Activated T-helper 17 cell treated with anti-CD3 and anti-CD28 coated beads, Interleukin-2, amount 50 U/mL, for 72 hours (primary cell): ENCODE results near the gene SLC12A3. TPM values are rescaled to one million over a fixed set of nuclear protein-coding genes. Genes with fewer than 3 reads are reported as not detected.

Experiments used
- ATAC-seq: fragments of 150-1000 bp; cut with Tn5 transposase; replicated peaks from 2 replicates; pipeline ENCODE4 v1.10.0; 2021; ENCODE audit warnings: mild to moderate bottlenecking, moderate library complexity
- H3K27ac Mint-ChIP-seq: one replicate; pipeline ENCODE4 v1.8.0; 2022; ENCODE audit warnings: mixed read lengths
- H3K27me3 Mint-ChIP-seq: one replicate; pipeline ENCODE4 v1.8.0; 2022; ENCODE audit warnings: mixed read lengths
- H3K36me3 Mint-ChIP-seq: one replicate; pipeline ENCODE4 v1.8.0; 2022; ENCODE audit warnings: low read depth, mild to moderate bottlenecking, mixed read lengths
- H3K4me1 Mint-ChIP-seq: one replicate; pipeline ENCODE4 v1.8.0; 2022; ENCODE audit warnings: mixed read lengths
- H3K4me3 Mint-ChIP-seq: one replicate; pipeline ENCODE4 v1.8.0; 2022; ENCODE audit warnings: mild to moderate bottlenecking, mixed read lengths
- H3K9me3 Mint-ChIP-seq: one replicate; pipeline ENCODE4 v1.8.0; 2022; ENCODE audit warnings: mixed read lengths
- total RNA-seq, 2 donors: library from RNA; stranded (reverse); gene quantifications; one replicate each; pipeline ENCODE4 v1.2.3, GENCODE V29; 2022

SLC12A3 gene
- total RNA-seq, 2 donors from 2014 or later = not detected

DNA sequence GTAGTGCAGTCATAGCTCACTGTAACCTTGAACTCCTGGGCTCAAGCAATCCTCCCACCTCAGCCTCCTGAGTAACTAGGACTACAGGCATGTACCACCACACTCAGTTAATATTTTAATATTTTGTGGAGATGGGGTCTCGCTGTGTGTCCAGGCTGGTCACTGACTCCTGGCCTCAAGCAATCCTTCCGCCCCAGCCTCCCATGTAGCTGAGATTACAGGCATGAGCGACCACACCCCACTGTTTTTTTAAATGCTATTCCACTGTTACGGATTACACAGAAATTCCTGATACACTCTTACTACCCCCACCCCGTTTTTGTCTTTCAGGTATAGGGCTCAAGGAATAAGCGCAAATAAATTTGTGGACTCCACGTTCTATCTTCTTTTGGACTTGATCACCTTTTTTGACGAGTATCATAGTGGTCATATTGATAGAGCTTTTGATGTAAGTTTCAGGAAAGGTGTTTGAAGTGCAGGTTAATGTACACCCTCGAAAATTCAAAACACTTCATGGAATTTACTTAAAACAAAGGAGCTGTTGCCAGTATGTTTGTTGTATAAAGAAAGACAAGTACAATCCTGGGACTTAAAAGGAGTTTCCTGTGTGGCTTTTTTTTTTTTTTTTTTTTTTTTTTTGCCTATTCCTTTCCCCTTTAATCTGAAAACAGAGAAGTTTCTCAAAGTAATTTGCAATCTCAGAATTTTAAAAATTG, 26.2 kb upstream of the SLC12A3 start:
- Mint-ChIP-seq H3K27ac (peak overlapping the region; percentile 59), H3K4me3 (no peak overlapping the region), H3K9me3 (no peaks in the 10 kb centered on the region), H3K36me3 (peaks cover 100% of the 10 kb centered on the region), H3K27me3 (no peaks in the 10 kb centered on the region), H3K4me1 (no peaks in the 10 kb centered on the region)
- ATAC-seq = no peak

DNA sequence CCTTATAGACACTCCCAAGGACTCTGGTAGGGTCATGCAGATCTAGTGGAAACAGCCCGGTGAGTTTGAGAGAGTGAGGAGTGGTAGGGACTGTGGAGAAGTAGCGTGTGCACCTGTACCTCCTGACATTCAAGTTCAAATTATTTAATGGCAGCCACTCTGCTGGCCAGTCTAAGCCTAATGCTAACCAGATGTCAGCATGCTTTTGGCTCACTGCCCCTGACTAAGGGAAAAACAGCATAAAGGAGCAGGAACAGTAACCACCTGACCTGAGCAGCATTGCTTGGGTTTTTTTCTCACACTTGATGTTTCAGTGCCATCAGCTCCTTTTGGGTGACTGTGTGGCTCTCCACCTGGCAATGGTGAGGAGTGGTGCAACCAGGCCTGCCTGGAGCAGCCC, 23.8 kb upstream of the SLC12A3 start:
- Mint-ChIP-seq H3K4me3 (no peak overlapping the region), H3K9me3 (no peaks in the 10 kb centered on the region), H3K27ac (peak overlapping the region; percentile 52), H3K36me3 (peaks cover 93% of the 10 kb centered on the region), H3K27me3 (no peaks in the 10 kb centered on the region), H3K4me1 (no peaks in the 10 kb centered on the region)
- ATAC-seq = no peak

DNA sequence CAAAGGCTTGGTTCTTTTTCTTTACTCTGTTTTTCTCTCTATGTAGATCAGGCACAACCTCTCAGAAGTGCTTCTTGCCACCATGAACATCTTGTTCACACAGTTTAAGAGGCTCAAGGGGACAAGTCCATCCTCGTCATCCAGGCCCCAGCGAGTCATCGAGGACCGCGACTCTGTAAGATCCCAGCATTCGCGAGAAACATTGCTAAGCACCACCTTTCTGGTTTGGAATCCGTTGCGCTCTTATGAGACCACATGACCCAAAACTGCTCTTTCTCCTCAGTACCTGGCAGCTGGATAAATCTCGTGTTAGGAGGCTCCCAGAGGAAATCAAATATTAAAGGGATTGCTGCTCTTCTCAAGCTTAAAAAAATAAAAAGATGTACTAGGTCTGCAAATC, 23.3 kb upstream of the SLC12A3 start:
- Mint-ChIP-seq H3K36me3 (peaks cover 88% of the 10 kb centered on the region), H3K9me3 (no peaks in the 10 kb centered on the region), H3K27me3 (no peaks in the 10 kb centered on the region), H3K4me3 (no peak overlapping the region), H3K27ac (peak overlapping the region; percentile 48), H3K4me1 (no peaks in the 10 kb centered on the region)
- ATAC-seq = no peak

DNA sequence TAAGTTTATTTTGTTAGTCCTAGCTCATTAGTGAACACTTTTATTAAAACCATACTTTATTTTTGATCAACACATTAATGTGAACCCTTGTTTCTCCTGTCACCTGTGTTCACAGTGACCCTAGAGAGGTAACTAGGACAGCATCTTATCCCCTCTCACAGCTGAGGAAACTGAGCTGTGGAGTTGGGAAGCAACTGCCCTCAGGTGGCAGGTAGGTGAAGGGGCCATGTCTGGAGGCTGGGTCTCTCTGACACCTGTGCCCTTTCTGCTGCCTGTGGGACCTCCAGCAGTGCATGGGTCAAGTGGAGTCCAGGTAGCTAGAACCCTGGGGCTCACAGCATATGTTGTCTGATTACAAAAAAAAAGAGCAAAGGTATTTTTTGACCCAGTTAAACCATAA, 22.9 kb upstream of the SLC12A3 start:
- no peaks in the 10 kb centered on the region for H3K9me3 Mint-ChIP-seq
- no peak overlapping the region for H3K4me3 Mint-ChIP-seq
- H3K36me3 Mint-ChIP-seq = peaks cover 84% of the 10 kb centered on the region
- no peaks in the 10 kb centered on the region for H3K27me3 Mint-ChIP-seq
- peak overlapping the region; percentile 48 for H3K27ac Mint-ChIP-seq
- no peak for ATAC-seq
- no peaks in the 10 kb centered on the region for H3K4me1 Mint-ChIP-seq

DNA sequence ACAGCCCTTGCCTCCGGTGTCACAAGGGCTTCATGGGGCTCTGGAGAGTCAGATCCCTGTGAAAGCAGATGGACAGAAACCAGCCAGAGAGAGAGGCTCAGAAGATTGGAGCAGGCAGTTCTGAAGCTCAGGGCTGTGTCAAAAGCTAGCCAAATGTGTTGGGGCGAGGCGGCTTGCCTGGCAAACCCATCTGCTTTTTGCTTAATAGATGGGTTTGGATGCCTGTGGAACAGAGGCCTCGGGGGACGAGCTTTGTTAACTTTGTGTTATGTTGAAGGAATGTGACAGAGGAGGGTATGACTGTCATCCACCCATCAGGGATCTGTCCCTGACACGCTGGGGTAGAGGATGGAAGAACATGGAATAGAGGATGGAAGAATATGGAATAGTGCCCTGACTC, 21.0 kb upstream of the SLC12A3 start:
- no peak for ATAC-seq
- peaks cover 64% of the 10 kb centered on the region for H3K36me3 Mint-ChIP-seq
- no peaks in the 10 kb centered on the region for H3K9me3 Mint-ChIP-seq
- H3K27me3 Mint-ChIP-seq = no peaks in the 10 kb centered on the region
- no peak overlapping the region for H3K27ac Mint-ChIP-seq
- H3K4me3 Mint-ChIP-seq = no peak overlapping the region
- H3K4me1 Mint-ChIP-seq = peaks cover 10% of the 10 kb centered on the region

DNA sequence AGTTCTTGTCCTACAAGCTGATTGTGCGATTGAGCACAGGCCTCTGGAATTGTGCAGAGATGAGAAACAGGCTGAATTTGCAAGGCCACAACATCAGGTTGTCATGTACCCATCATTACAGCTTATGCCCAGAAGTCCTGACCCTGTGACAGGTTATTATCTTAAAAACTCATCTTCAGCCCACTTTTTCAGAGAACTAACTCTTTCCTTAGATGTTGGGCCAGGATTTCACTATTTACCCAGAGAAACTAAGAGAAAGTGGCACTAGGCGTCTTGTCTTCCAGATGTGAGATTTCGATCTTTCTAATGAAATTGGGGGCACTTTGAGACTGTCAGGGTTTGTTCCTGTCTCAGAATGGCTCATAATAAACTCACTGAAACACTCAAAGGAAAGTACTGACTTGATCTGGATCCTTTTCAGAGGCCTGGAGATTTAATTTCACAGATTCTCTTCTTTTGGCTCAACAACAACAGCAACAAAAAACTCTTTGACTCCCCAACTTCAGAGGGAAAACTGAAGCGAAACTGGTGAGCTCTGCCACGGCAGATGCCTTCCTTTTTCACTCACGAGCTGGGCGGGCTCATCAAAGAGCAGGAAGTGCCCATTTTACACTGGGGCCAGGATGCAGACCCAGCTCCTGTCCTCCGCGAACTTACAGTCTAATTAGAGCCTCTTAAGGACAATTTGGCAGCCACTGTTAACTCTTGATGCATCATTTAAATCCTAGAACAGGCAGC, 17.7 kb upstream of the SLC12A3 start:
- Mint-ChIP-seq H3K27me3 (no peaks in the 10 kb centered on the region), H3K36me3 (peaks cover 32% of the 10 kb centered on the region), H3K27ac (peak overlapping the region; percentile 15), H3K4me3 (peak overlapping the region; percentile 63), H3K9me3 (no peaks in the 10 kb centered on the region), H3K4me1 (peaks cover 10% of the 10 kb centered on the region)
- peak; percentile 84 for ATAC-seq

DNA sequence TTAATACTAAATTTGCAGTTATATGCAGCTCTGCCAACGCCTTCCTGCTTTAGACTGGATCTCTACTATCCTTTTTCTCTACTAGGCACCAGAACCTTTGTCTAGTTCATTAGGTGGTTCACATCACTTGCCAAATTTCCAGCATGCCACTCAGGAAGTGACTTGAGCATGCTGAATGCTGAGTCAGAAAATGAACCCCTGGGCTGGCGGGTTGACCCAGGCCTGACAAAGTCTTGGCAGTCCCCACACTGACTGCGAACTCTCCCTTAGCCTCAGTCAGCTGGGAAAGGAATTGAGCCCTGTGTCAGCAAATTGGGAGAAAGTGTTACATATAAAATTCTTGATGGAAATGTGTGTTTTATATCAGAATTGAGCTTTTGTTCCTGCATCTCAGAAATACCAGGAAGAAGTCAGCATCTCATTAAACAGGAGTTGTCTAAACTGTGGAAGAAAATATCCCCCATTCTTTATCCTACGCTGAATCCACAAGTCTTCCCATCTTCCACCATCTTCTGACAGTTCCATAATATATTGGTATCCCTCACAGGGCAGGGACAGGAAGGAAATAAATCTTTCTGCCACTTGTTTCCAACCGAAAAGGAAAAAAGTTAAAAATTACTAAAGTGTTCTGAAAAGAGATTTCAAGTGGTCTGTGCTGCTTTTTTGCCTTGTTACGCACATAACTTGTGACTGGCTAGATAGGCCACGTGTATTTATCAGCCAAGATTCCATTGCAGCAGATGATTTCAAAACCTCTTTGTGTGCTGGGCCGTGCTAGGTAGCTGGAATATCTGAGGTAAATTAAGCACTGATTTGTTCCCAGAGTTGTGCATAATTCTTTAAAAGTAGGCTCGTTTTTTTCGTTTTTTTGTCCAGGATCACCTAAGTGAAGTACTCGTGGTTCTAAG, 16.7 kb upstream of the SLC12A3 start:
- H3K27me3 Mint-ChIP-seq = no peaks in the 10 kb centered on the region
- H3K36me3 Mint-ChIP-seq = peaks cover 22% of the 10 kb centered on the region
- ATAC-seq = peak; percentile 71
- peaks cover 10% of the 10 kb centered on the region for H3K4me1 Mint-ChIP-seq
- peak overlapping the region; percentile 15 for H3K27ac Mint-ChIP-seq
- peak overlapping the region; percentile 63 for H3K4me3 Mint-ChIP-seq
- no peaks in the 10 kb centered on the region for H3K9me3 Mint-ChIP-seq

DNA sequence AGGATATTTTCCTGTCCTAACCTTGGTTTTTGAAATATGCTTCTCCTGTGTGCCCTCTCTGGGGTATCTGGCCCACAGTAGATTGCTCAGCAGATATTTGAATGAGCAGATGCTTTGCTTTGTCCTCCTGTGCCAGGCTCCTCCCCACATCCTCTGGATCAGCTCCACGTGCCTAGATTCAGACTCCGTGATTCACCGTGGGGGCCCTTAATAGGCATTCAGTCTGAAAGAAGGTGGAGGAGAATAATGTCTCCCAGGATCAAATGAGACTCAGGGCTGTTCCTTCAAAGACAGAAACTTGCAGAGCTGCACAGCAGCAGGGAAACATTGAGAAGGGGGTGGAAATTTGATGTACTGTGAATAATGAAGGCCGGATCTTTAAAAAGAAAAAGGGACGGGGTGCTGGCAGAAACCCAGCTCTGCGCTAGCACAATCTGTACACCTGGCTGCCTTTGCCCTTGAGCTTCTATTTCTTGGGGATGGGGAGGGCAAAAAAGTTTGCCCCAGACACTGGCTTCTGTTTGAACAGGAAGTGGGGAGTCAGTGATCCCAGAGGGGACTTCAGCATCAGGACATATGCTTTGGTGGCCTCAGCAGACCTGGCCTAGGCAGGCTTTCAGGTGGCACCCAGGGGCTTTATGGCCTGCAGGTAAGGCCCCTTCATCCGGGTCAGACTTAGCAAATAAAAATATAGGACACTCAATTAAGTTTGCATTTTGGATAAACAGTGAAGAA, 15.9 kb upstream of the SLC12A3 start:
- no peak for ATAC-seq
- no peak overlapping the region for H3K4me3 Mint-ChIP-seq
- H3K9me3 Mint-ChIP-seq = no peaks in the 10 kb centered on the region
- H3K4me1 Mint-ChIP-seq = peaks cover 10% of the 10 kb centered on the region
- H3K36me3 Mint-ChIP-seq = peaks cover 14% of the 10 kb centered on the region
- peak overlapping the region; percentile 46 for H3K27ac Mint-ChIP-seq
- H3K27me3 Mint-ChIP-seq = no peaks in the 10 kb centered on the region

DNA sequence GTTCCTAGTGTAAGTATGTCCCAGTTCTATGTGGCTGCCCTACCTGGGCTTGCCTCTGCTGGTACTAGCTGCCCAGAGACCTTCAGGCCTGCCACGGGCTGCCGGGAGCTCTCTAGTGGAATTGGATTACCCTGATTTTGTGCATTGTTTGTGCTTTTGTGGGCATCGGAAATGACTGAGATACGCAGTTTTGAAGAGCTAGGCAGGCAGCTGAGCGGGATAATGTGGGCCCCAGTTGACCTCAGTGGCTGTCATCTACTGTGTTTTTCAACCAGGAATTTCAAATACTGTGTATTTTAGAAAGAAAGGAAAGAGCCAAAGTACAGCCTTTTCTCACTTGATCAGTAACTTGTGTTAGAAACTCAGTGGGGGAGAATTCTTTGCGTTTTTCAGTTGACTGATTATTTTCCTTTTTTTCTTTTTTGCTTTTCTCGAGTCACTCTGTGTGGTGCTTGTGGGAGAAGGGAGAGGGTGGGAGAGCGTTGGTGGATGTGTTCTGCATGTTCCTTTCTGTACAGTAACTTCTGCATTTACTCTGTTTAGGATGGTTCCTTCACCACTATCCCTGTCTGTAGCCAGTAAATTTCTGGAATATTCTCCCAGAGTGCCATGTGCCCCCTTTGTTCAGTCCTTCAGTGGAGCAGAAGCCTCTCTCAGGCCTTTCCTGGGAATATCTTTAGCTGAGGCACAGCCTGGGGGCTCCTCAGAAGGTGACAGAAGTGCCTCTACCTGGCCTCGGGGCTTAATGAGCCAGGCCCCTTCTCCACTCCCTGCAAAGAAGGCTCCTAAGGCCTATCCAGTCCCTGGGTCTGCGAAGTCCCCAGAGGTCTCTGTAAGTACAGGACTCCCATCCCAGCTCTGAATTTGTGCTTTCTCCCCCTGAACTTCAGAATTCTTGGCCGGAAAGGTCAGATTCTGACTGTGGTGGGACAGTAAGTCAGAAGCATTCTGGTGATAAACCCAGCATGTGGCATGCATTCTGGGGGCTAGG, 15.0 kb upstream of the SLC12A3 start:
- Mint-ChIP-seq H3K4me1 (peaks cover 10% of the 10 kb centered on the region), H3K27me3 (no peaks in the 10 kb centered on the region), H3K4me3 (no peak overlapping the region), H3K9me3 (no peaks in the 10 kb centered on the region), H3K27ac (peak overlapping the region; percentile 46), H3K36me3 (peaks cover 5% of the 10 kb centered on the region)
- ATAC-seq = no peak

DNA sequence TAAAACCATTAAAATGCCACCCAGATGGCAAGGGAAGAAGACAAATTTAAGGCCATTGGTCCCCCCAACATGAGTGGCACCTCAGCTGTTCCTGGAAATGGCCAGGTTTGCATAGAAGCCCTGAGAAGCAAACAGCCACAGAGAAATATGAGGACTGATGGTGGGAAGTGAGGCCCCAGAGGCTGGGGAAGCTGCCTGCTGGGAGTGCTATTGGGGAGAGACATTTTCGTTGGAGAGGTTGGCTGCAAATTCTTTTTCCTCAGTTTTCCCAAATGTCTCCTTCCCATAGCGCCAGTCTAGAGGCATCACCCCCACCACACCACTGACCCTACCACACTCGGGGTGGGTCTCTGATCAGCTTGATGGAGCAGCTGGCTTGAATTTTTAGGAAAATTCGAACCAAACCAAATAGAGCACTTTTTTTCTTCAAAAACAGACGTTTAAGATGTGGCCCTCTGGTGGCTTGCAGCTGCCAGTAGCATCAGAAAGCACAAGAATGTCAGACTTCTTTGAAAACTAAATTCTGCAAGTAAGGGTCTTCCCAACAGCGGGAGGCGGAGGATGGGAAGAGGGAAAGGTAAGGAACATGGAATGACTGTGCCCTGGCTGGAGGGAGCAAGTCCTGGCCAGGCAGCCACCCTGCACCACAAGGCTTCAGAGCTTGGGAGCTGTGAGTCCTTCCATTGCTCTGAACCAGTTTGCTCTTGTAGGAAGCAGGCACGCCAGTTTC, 13.2 kb upstream of the SLC12A3 start:
- no peak for ATAC-seq
- Mint-ChIP-seq H3K9me3 (no peaks in the 10 kb centered on the region), H3K4me1 (peaks cover 10% of the 10 kb centered on the region), H3K36me3 (no peaks in the 10 kb centered on the region), H3K27ac (no peak overlapping the region), H3K4me3 (no peak overlapping the region), H3K27me3 (no peaks in the 10 kb centered on the region)

DNA sequence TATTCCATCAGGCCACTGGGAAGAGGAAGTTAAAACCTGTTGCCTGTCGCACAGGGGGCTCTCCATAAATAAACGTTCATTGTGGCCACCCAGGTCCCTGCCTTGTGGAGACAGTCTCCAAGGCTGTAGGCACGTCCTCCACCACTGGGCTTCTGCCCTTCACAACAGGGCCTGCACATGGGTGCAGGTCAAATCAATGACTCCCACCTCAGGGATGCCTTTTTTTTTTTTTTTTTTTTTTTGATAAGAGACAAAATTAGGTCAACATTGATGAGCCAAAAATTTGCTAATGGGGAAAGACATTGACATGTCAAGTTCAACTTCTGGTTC, 12.6 kb upstream of the SLC12A3 start:
- peaks cover 9% of the 10 kb centered on the region for H3K4me1 Mint-ChIP-seq
- H3K4me3 Mint-ChIP-seq = no peak overlapping the region

DNA sequence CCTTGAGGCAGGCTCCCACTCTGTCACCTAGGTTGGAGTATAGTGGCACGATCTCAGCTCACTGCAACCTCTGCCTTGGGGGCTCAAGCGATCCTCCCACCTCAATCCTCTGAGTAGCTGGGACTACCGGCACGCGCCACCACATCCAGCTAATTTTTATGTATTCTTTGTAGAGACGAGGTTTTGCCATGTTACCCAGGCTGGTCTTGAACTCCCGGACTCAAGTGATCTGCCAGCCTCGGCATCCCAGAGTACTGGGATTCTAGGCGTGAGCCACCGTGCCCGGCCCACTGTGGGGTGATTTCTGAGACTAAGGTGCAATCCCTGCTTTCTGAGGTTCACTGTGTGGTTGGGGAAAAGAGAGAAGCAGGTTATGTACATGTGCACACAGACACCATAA, 12.0 kb upstream of the SLC12A3 start:
- no peak for ATAC-seq

More for the DNA sequence above, 12.6 kb upstream of the SLC12A3 start:
- ATAC-seq = no peak
- no peak overlapping the region for H3K27ac Mint-ChIP-seq
- no peaks in the 10 kb centered on the region for H3K27me3 Mint-ChIP-seq
- H3K9me3 Mint-ChIP-seq = no peaks in the 10 kb centered on the region
- H3K36me3 Mint-ChIP-seq = no peaks in the 10 kb centered on the region

DNA sequence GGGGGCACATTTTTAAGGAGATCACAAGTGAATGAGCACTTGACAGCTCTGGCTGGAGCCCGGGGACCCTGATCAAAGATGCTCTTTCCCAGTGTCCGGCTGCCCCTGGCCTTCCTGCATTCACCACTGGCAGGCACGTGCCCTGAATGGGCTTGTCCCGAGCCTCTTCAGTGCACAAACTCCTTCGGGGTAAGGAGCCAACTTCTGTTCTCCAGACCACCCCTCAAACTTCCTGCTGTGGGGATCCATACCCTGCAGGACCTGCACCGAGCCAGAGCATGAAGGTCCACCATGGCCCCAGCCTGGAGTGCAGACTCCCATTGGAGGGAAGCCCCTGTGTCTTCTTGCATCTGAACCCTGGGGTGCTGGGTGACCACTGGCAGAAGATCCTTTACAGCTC, 9.8 kb upstream of the SLC12A3 start:
- no peak for ATAC-seq
- H3K27me3 Mint-ChIP-seq = no peaks in the 10 kb centered on the region
- H3K4me3 Mint-ChIP-seq = no peak overlapping the region

More for the DNA sequence above, 12.0 kb upstream of the SLC12A3 start:
- peaks cover 3% of the 10 kb centered on the region for H3K4me1 Mint-ChIP-seq
- H3K27ac Mint-ChIP-seq = no peak overlapping the region
- H3K9me3 Mint-ChIP-seq = no peaks in the 10 kb centered on the region
- H3K4me3 Mint-ChIP-seq = no peak overlapping the region
- no peaks in the 10 kb centered on the region for H3K36me3 Mint-ChIP-seq
- no peaks in the 10 kb centered on the region for H3K27me3 Mint-ChIP-seq

More for the DNA sequence above, 9.8 kb upstream of the SLC12A3 start:
- Mint-ChIP-seq H3K27ac (no peak overlapping the region), H3K4me1 (peaks cover 8% of the 10 kb centered on the region), H3K36me3 (no peaks in the 10 kb centered on the region), H3K9me3 (no peaks in the 10 kb centered on the region)
